ENCODE data around the gene MAGI1. TPM values are rescaled to one million over a fixed set of nuclear protein-coding genes. Genes with fewer than 3 reads are reported as not detected.
"Not testable (repeated sequence)": the region's sequence is repeated elsewhere in the genome, so short reads cannot be mapped to it uniquely, and the experiment has no call there.

The MAGI1 gene
- total RNA-seq, 5 donors from 2014 or later (not counting 1 experiment from before 2014, with no cell fraction given), result 0.23 to 0.63 (median 0.29) TPM

- H3K36me3 Mint-ChIP-seq; H3K27ac Mint-ChIP-seq; DNase-seq; H3K9me3 ChIP-seq; ATAC-seq (replicated peaks in 1 of 4); H3K27ac ChIP-seq (ENCODE audit: low read length); H3K9me3 Mint-ChIP-seq; H3K27me3 Mint-ChIP-seq; POLR2A ChIA-PET; H3K4me1 ChIP-seq (ENCODE audit: control insufficient read depth in 1 of 2, extremely low read depth in 1 of 2, insufficient read depth in 2 of 2, low read length in 2 of 2); H3K4me3 ChIP-seq (ENCODE audit: control insufficient read depth in 1 of 2, extremely low read depth in 1 of 2, low read length in 1 of 2); CTCF ChIA-PET; H3K27me3 ChIP-seq (replicated peaks in 1 of 2; ENCODE audit: control insufficient read depth in 2 of 2, extremely low read depth in 1 of 2, insufficient read depth in 2 of 2, low read length in 1 of 2); H3K36me3 ChIP-seq (ENCODE audit: control insufficient read depth in 2 of 2, extremely low read depth in 1 of 2, insufficient read depth in 1 of 2, low read length in 1 of 2); H3K4me3 Mint-ChIP-seq; H3K4me1 Mint-ChIP-seq: not testable (repeated sequence)
- no CpG with 5 or more reads among the region's 1 CpG for WGBS (ENCODE audit: insufficient coverage)
Measured at GRCh38 chr3:65543391-65543790, 495.3 kb downstream of the MAGI1 start.

GRCh38 chr3:65540666-65541065 lies 498.1 kb downstream of the MAGI1 start:
- Mint-ChIP-seq H3K4me1 (no peaks in the 10 kb centered on the region), H3K36me3 (no peaks in the 10 kb centered on the region), H3K27me3 (no peaks in the 10 kb centered on the region), H3K4me3 (no peak overlapping the region), H3K27ac (no peak overlapping the region), H3K9me3 (peaks cover 0 to 2% (median 0%) of the 10 kb centered on the region in 3 donors)
- H3K27me3 ChIP-seq (replicated peaks in 1 of 2; ENCODE audit: control insufficient read depth in 2 of 2, extremely low read depth in 1 of 2, insufficient read depth in 2 of 2, low read length in 1 of 2), result no peaks in the 10 kb centered on the region
- H3K9me3 ChIP-seq, result no peaks in the 10 kb centered on the region
- no peak overlapping the region for H3K4me3 ChIP-seq (ENCODE audit: control insufficient read depth in 1 of 2, extremely low read depth in 1 of 2, low read length in 1 of 2)
- POLR2A ChIA-PET, result no interaction called here
- ATAC-seq (replicated peaks in 1 of 4) (no peak), DNase-seq (no peak)
- H3K36me3 ChIP-seq (ENCODE audit: control insufficient read depth in 2 of 2, extremely low read depth in 1 of 2, insufficient read depth in 1 of 2, low read length in 1 of 2), result no peaks in the 10 kb centered on the region
- H3K27ac ChIP-seq (ENCODE audit: low read length), result no peak overlapping the region
- CTCF ChIA-PET, result no interaction called here
- 80% methylated on average over 1 of the region's 1 CpG for WGBS (ENCODE audit: insufficient coverage)
- H3K4me1 ChIP-seq (ENCODE audit: control insufficient read depth in 1 of 2, extremely low read depth in 1 of 2, insufficient read depth in 2 of 2, low read length in 2 of 2), result no peaks in the 10 kb centered on the region

GRCh38 chr3:65539616-65540015 lies 499.1 kb downstream of the MAGI1 start:
- ATAC-seq (replicated peaks in 1 of 4) (no peak), DNase-seq (no peak)
- ChIA-PET CTCF (no interaction called here), POLR2A (no interaction called here)
- Mint-ChIP-seq H3K4me3 (no peak overlapping the region), H3K9me3 (peaks cover 0 to 2% (median 0%) of the 10 kb centered on the region in 3 donors), H3K4me1 (no peaks in the 10 kb centered on the region), H3K27me3 (no peaks in the 10 kb centered on the region), H3K36me3 (no peaks in the 10 kb centered on the region), H3K27ac (no peak overlapping the region)
- no peaks in the 10 kb centered on the region for H3K4me1 ChIP-seq (ENCODE audit: control insufficient read depth in 1 of 2, extremely low read depth in 1 of 2, insufficient read depth in 2 of 2, low read length in 2 of 2)
- no peaks in the 10 kb centered on the region for H3K27me3 ChIP-seq (replicated peaks in 1 of 2; ENCODE audit: control insufficient read depth in 2 of 2, extremely low read depth in 1 of 2, insufficient read depth in 2 of 2, low read length in 1 of 2)
- H3K4me3 ChIP-seq (ENCODE audit: control insufficient read depth in 1 of 2, extremely low read depth in 1 of 2, low read length in 1 of 2), result no peak overlapping the region
- H3K36me3 ChIP-seq (ENCODE audit: control insufficient read depth in 2 of 2, extremely low read depth in 1 of 2, insufficient read depth in 1 of 2, low read length in 1 of 2), result no peaks in the 10 kb centered on the region
- H3K9me3 ChIP-seq, result no peaks in the 10 kb centered on the region
- 100% methylated on average over 1 of the region's 1 CpG for WGBS (ENCODE audit: insufficient coverage)
- no peak overlapping the region for H3K27ac ChIP-seq (ENCODE audit: low read length)

- Histone ChIP-seq H3K27me3 (replicated peaks in 1 of 2; ENCODE audit: control insufficient read depth in 2 of 2, extremely low read depth in 1 of 2, insufficient read depth in 2 of 2, low read length in 1 of 2) (no peaks in the 10 kb centered on the region), H3K36me3 (ENCODE audit: control insufficient read depth in 2 of 2, extremely low read depth in 1 of 2, insufficient read depth in 1 of 2, low read length in 1 of 2) (no peaks in the 10 kb centered on the region), H3K27ac (ENCODE audit: low read length) (no peak overlapping the region), H3K4me3 (ENCODE audit: control insufficient read depth in 1 of 2, extremely low read depth in 1 of 2, low read length in 1 of 2) (no peak overlapping the region), H3K4me1 (ENCODE audit: control insufficient read depth in 1 of 2, extremely low read depth in 1 of 2, insufficient read depth in 2 of 2, low read length in 2 of 2) (no peaks in the 10 kb centered on the region), H3K9me3 (no peaks in the 10 kb centered on the region)
- H3K9me3 Mint-ChIP-seq, result peaks cover 0 to 2% (median 0%) of the 10 kb centered on the region in 3 donors
- no peak overlapping the region for H3K27ac Mint-ChIP-seq
- no peaks in the 10 kb centered on the region for H3K27me3 Mint-ChIP-seq
- WGBS (ENCODE audit: insufficient coverage), result no CpG with 5 or more reads among the region's 1 CpG
- ChIA-PET POLR2A (no interaction called here), CTCF (no interaction called here)
- no peaks in the 10 kb centered on the region for H3K4me1 Mint-ChIP-seq
- no peak for DNase-seq
- H3K36me3 Mint-ChIP-seq, result no peaks in the 10 kb centered on the region
- no peak for ATAC-seq (replicated peaks in 1 of 4)
- H3K4me3 Mint-ChIP-seq, result no peak overlapping the region
Measured at GRCh38 chr3:65538101-65538500, 500.6 kb downstream of the MAGI1 start.

- CTCF ChIA-PET, result no interaction called here
- DNase-seq (no peak), ATAC-seq (replicated peaks in 1 of 4) (no peak)
- Histone ChIP-seq H3K9me3 (no peaks in the 10 kb centered on the region), H3K36me3 (ENCODE audit: control insufficient read depth in 2 of 2, extremely low read depth in 1 of 2, insufficient read depth in 1 of 2, low read length in 1 of 2) (no peaks in the 10 kb centered on the region), H3K4me3 (ENCODE audit: control insufficient read depth in 1 of 2, extremely low read depth in 1 of 2, low read length in 1 of 2) (no peak overlapping the region), H3K27me3 (replicated peaks in 1 of 2; ENCODE audit: control insufficient read depth in 2 of 2, extremely low read depth in 1 of 2, insufficient read depth in 2 of 2, low read length in 1 of 2) (no peaks in the 10 kb centered on the region), H3K27ac (ENCODE audit: low read length) (no peak overlapping the region), H3K4me1 (ENCODE audit: control insufficient read depth in 1 of 2, extremely low read depth in 1 of 2, insufficient read depth in 2 of 2, low read length in 2 of 2) (no peaks in the 10 kb centered on the region)
- Mint-ChIP-seq H3K9me3 (peaks cover 0 to 2% (median 0%) of the 10 kb centered on the region in 3 donors), H3K4me1 (no peaks in the 10 kb centered on the region), H3K27ac (no peak overlapping the region), H3K36me3 (no peaks in the 10 kb centered on the region), H3K4me3 (no peak overlapping the region), H3K27me3 (no peaks in the 10 kb centered on the region)
- 59% methylated on average over 3 of the region's 3 CpGs for whole genome bisulfite sequencing (ENCODE audit: insufficient coverage)
- POLR2A ChIA-PET, result no interaction called here
Measured at GRCh38 chr3:65537109-65537508, 501.6 kb downstream of the MAGI1 start.

- no peaks in the 10 kb centered on the region for H3K4me1 Mint-ChIP-seq
- H3K4me3 Mint-ChIP-seq, result no peak overlapping the region
- no peaks in the 10 kb centered on the region for H3K36me3 ChIP-seq (ENCODE audit: control insufficient read depth in 2 of 2, extremely low read depth in 1 of 2, insufficient read depth in 1 of 2, low read length in 1 of 2)
- no peaks in the 10 kb centered on the region for H3K9me3 ChIP-seq
- CTCF ChIA-PET, result no interaction called here
- H3K27ac Mint-ChIP-seq, result no peak overlapping the region
- POLR2A ChIA-PET, result no interaction called here
- H3K27me3 ChIP-seq (replicated peaks in 1 of 2; ENCODE audit: control insufficient read depth in 2 of 2, extremely low read depth in 1 of 2, insufficient read depth in 2 of 2, low read length in 1 of 2), result no peaks in the 10 kb centered on the region
- no peak for ATAC-seq (replicated peaks in 1 of 4)
- no peak for DNase-seq
- H3K27ac ChIP-seq (ENCODE audit: low read length), result no peak overlapping the region
- H3K27me3 Mint-ChIP-seq, result no peaks in the 10 kb centered on the region
- no peak overlapping the region for H3K4me3 ChIP-seq (ENCODE audit: control insufficient read depth in 1 of 2, extremely low read depth in 1 of 2, low read length in 1 of 2)
- no peaks in the 10 kb centered on the region for H3K9me3 Mint-ChIP-seq
- no peaks in the 10 kb centered on the region for H3K4me1 ChIP-seq (ENCODE audit: control insufficient read depth in 1 of 2, extremely low read depth in 1 of 2, insufficient read depth in 2 of 2, low read length in 2 of 2)
- no peaks in the 10 kb centered on the region for H3K36me3 Mint-ChIP-seq
- no CpG with 5 or more reads among the region's 2 CpGs for WGBS (ENCODE audit: insufficient coverage)
Measured at GRCh38 chr3:65535260-65535659, 503.5 kb downstream of the MAGI1 start.

- H3K9me3 Mint-ChIP-seq, result no peaks in the 10 kb centered on the region
- no CpG with 5 or more reads among the region's 3 CpGs for WGBS (ENCODE audit: insufficient coverage)
- Histone ChIP-seq H3K27ac (ENCODE audit: low read length) (no peak overlapping the region), H3K27me3 (replicated peaks in 1 of 2; ENCODE audit: control insufficient read depth in 2 of 2, extremely low read depth in 1 of 2, insufficient read depth in 2 of 2, low read length in 1 of 2) (no peaks in the 10 kb centered on the region), H3K4me1 (ENCODE audit: control insufficient read depth in 1 of 2, extremely low read depth in 1 of 2, insufficient read depth in 2 of 2, low read length in 2 of 2) (no peaks in the 10 kb centered on the region), H3K36me3 (ENCODE audit: control insufficient read depth in 2 of 2, extremely low read depth in 1 of 2, insufficient read depth in 1 of 2, low read length in 1 of 2) (no peaks in the 10 kb centered on the region), H3K9me3 (no peaks in the 10 kb centered on the region), H3K4me3 (ENCODE audit: control insufficient read depth in 1 of 2, extremely low read depth in 1 of 2, low read length in 1 of 2) (no peak overlapping the region)
- no peak for DNase-seq
- no peak for ATAC-seq (replicated peaks in 1 of 4)
- no peak overlapping the region for H3K27ac Mint-ChIP-seq
- ChIA-PET POLR2A (no interaction called here), CTCF (no interaction called here)
- no peaks in the 10 kb centered on the region for H3K4me1 Mint-ChIP-seq
- no peak overlapping the region for H3K4me3 Mint-ChIP-seq
- no peaks in the 10 kb centered on the region for H3K27me3 Mint-ChIP-seq
- H3K36me3 Mint-ChIP-seq, result no peaks in the 10 kb centered on the region
Measured at GRCh38 chr3:65534805-65535204, 503.9 kb downstream of the MAGI1 start.
